ENCODE results near the gene NOC3L.
"Not testable (repeated sequence)": the region's sequence is repeated elsewhere in the genome, so short reads cannot be mapped to it uniquely, and the experiment has no call there.

The NOC3L gene

GRCh38 chr10:94361171-94361794, 1.5 kb downstream of the NOC3L start:
- no peak for DNase-seq

- no peak for DNase-seq
Observed at GRCh38 chr10:94358480-94358879, 4.3 kb downstream of the NOC3L start.

GRCh38 chr10:94357193-94357592, 5.5 kb downstream of the NOC3L start:
- DNase-seq: no peak

- no peak for DNase-seq
Observed at GRCh38 chr10:94355841-94356240, 6.9 kb downstream of the NOC3L start.

GRCh38 chr10:94353336-94353735, 9.4 kb downstream of the NOC3L start:
- DNase-seq: no peak

- no peak for DNase-seq
Observed at GRCh38 chr10:94351089-94351488, 11.7 kb downstream of the NOC3L start.

- DNase-seq: not testable (repeated sequence)
Observed at GRCh38 chr10:94350500-94350899, 12.2 kb downstream of the NOC3L start.

GRCh38 chr10:94349327-94349726, 13.4 kb downstream of the NOC3L start:
- no peak for DNase-seq

- no peak for DNase-seq
Observed at GRCh38 chr10:94344522-94345122, 18.1 kb downstream of the NOC3L start.

- DNase-seq: no peak
Observed at GRCh38 chr10:94343151-94343550, 19.6 kb downstream of the NOC3L start.

- no peak for DNase-seq
Observed at GRCh38 chr10:94334857-94335256, 27.9 kb downstream of the NOC3L start.

- DNase-seq: no peak
Observed at GRCh38 chr10:94333051-94333450, 29.7 kb downstream of the NOC3L start.

- DNase-seq: no peak
Observed at GRCh38 chr10:94328613-94329012, 34.1 kb downstream of the NOC3L start.

- no peak for DNase-seq
Observed at GRCh38 chr10:94327649-94328048, 35.1 kb downstream of the NOC3L start.

GRCh38 chr10:94324609-94325233, 38.0 kb downstream of the NOC3L start:
- DNase-seq: no peak

- peak; percentile 51 for DNase-seq
Observed at GRCh38 chr10:94320285-94320914, 42.3 kb downstream of the NOC3L start.

GRCh38 chr10:94316560-94316959, 46.2 kb downstream of the NOC3L start:
- no peak for DNase-seq

GRCh38 chr10:94315975-94316464, 46.7 kb downstream of the NOC3L start:
- DNase-seq: no peak

GRCh38 chr10:94315024-94315451, 47.7 kb downstream of the NOC3L start:
- no peak for DNase-seq

GRCh38 chr10:94310369-94310768, 52.4 kb downstream of the NOC3L start:
- DNase-seq: no peak

GRCh38 chr10:94308866-94309265, 53.9 kb downstream of the NOC3L start:
- DNase-seq: no peak

GRCh38 chr10:94307046-94307615, 55.6 kb downstream of the NOC3L start:
- DNase-seq: no peak

- no peak for DNase-seq
Observed at GRCh38 chr10:94303929-94304328, 58.8 kb downstream of the NOC3L start.
